HEK293 (cell line): Measurements from ENCODE around the gene GPR152.
"Not testable (repeated sequence)": the region's sequence is repeated elsewhere in the genome, so short reads cannot be mapped to it uniquely, and the experiment has no call there.

Source experiments
- CTCF ChIA-PET: fragments of 350-600 bp; formaldehyde crosslinking; extraction: SDS; loops from one replicate; lab custom pipeline; 2021; ENCODE audit warnings: antibody characterized with exemption; lab: Yijun Ruan, JAX
- POLR2A ChIA-PET: fragments of 300-600 bp; formaldehyde crosslinking; extraction: SDS; loops from one replicate; lab custom pipeline; 2020; ENCODE audit warnings: antibody characterized with exemption, inconsistent platforms; lab: Yijun Ruan, JAX
- H3K27ac ChIP-seq: fragments of 200-500 bp; sonication (Bioruptor generic); 2 replicates; pipeline ENCODE4 v1.5.1; 2014; ENCODE audit warnings: low read depth, low read length, control low read depth, inconsistent platforms; ENCODE audit errors: extremely low read depth
- H3K36me3 ChIP-seq, 2 experiments: fragments of 200-500 bp in 1 of 2; sonication (Bioruptor generic) in 1 of 2; 1 replicate in 1 of 2; 2 replicates in 1 of 2; pipeline ENCODE4 v1.5.1; 2014 to 2017; ENCODE audit warnings: inconsistent platforms in 2 of 2, low read length in 2 of 2; ENCODE audit not compliant: control insufficient read depth in 2 of 2, insufficient read depth in 1 of 2
- H3K4me1 ChIP-seq: fragments of 200-500 bp; sonication (Bioruptor generic); 2 replicates; pipeline ENCODE4 v1.5.1; 2014; ENCODE audit warnings: mild to moderate bottlenecking, low read length, inconsistent platforms; ENCODE audit not compliant: control insufficient read depth, insufficient read depth
- H3K4me3 ChIP-seq: 2 replicates; pipeline ENCODE4 v1.5.1; 2011; ENCODE audit warnings: low read depth, mild to moderate bottlenecking, control low read depth, low read length, moderate library complexity
- H3K9me3 ChIP-seq: fragments of 200-500 bp; sonication (Bioruptor generic); 2 replicates; pipeline ENCODE4 v1.5.1; 2014; ENCODE audit warnings: low read depth, low read length, inconsistent platforms; ENCODE audit not compliant: control insufficient read depth, insufficient read depth
- GLIS2 ChIP-seq: fragments of 450-650 bp; formaldehyde crosslinking; IDR thresholded peaks from 2 replicates; pipeline ENCODE4 v1.5.1; 2016; ENCODE audit warnings: missing biosample characterization, missing genetic modification characterization
- KLF8 ChIP-seq: fragments of 450-650 bp; formaldehyde crosslinking; IDR thresholded peaks from 2 replicates; pipeline ENCODE4 v1.5.1; 2016; ENCODE audit warnings: missing biosample characterization, missing genetic modification characterization
- SALL2 ChIP-seq: fragments of 450-650 bp; formaldehyde crosslinking; IDR thresholded peaks from 2 replicates; pipeline ENCODE4 v1.5.0; 2017; ENCODE audit warnings: missing biosample characterization, mild to moderate bottlenecking, missing genetic modification characterization, borderline replicate concordance
- SCRT1 ChIP-seq: fragments of 450-650 bp; formaldehyde crosslinking; IDR thresholded peaks from 2 replicates; pipeline ENCODE4 v1.5.1; 2016; ENCODE audit warnings: missing biosample characterization, missing genetic modification characterization, borderline replicate concordance
- SCRT2 ChIP-seq: fragments of 450-650 bp; formaldehyde crosslinking; IDR thresholded peaks from 2 replicates; pipeline ENCODE4 v1.5.1; 2016; ENCODE audit warnings: missing biosample characterization, missing genetic modification characterization
- SETDB1 ChIP-seq: IDR thresholded peaks from one replicate; pipeline ENCODE4 v1.6.1; 2017; ENCODE audit warnings: mild to moderate bottlenecking, low read length, moderate library complexity, mixed read lengths; ENCODE audit not compliant: insufficient read length
- WT1 ChIP-seq: fragments of 450-650 bp; formaldehyde crosslinking; IDR thresholded peaks from 2 replicates; pipeline ENCODE4 v1.5.1; 2016; ENCODE audit warnings: missing biosample characterization, missing genetic modification characterization
- YY2 ChIP-seq: fragments of 450-650 bp; formaldehyde crosslinking; IDR thresholded peaks from 2 replicates; pipeline ENCODE4 v1.5.1; 2016; ENCODE audit warnings: missing biosample characterization, missing genetic modification characterization
- ZEB2 ChIP-seq: fragments of 450-650 bp; formaldehyde crosslinking; IDR thresholded peaks from 2 replicates; pipeline ENCODE4 v1.5.1; 2016; ENCODE audit warnings: missing biosample characterization, missing genetic modification characterization
- ZFHX2 ChIP-seq: fragments of 450-650 bp; formaldehyde crosslinking; conservative IDR thresholded peaks from 2 replicates; pipeline ENCODE4 v1.5.1; 2016; ENCODE audit warnings: missing biosample characterization, missing genetic modification characterization
- ZIC2 ChIP-seq: fragments of 450-650 bp; formaldehyde crosslinking; IDR thresholded peaks from 2 replicates; pipeline ENCODE4 v1.5.1; 2016; ENCODE audit warnings: missing biosample characterization, missing genetic modification characterization
- ZNF175 ChIP-seq: fragments of 450-650 bp; formaldehyde crosslinking; IDR thresholded peaks from 2 replicates; pipeline ENCODE4 v1.5.1; 2016; ENCODE audit warnings: missing biosample characterization, missing genetic modification characterization
- ZNF311 ChIP-seq: fragments of 450-650 bp; formaldehyde crosslinking; IDR thresholded peaks from 2 replicates; pipeline ENCODE4 v1.5.1; 2017; ENCODE audit warnings: missing biosample characterization, missing genetic modification characterization, borderline replicate concordance
- ZNF335 ChIP-seq: fragments of 450-650 bp; formaldehyde crosslinking; conservative IDR thresholded peaks from 2 replicates; pipeline ENCODE4 v1.5.1; 2016; ENCODE audit warnings: missing biosample characterization, missing genetic modification characterization
- ZNF473 ChIP-seq: fragments of 450-650 bp; formaldehyde crosslinking; IDR thresholded peaks from 2 replicates; pipeline ENCODE4 v1.5.1; 2017; ENCODE audit warnings: missing biosample characterization, missing genetic modification characterization
- ZNF585B ChIP-seq: fragments of 450-650 bp; formaldehyde crosslinking; IDR thresholded peaks from 2 replicates; pipeline ENCODE4 v1.5.1; 2016; ENCODE audit warnings: missing biosample characterization, missing genetic modification characterization
- ZNF701 ChIP-seq: fragments of 450-650 bp; formaldehyde crosslinking; IDR thresholded peaks from 2 replicates; pipeline ENCODE4 v1.5.1; 2016; ENCODE audit warnings: missing biosample characterization, missing genetic modification characterization
- ZNF837 ChIP-seq: fragments of 450-650 bp; formaldehyde crosslinking; IDR thresholded peaks from 2 replicates; pipeline ENCODE4 v1.5.1; 2016; ENCODE audit warnings: missing biosample characterization, missing genetic modification characterization
- TF ChIP-seq, protein P1 (sequence below): fragments of 450-650 bp; formaldehyde crosslinking; IDR thresholded peaks from 2 replicates; pipeline ENCODE4 v1.5.1; 2016; ENCODE audit warnings: missing biosample characterization, missing genetic modification characterization
- TF ChIP-seq, protein P2 (sequence below): fragments of 450-650 bp; formaldehyde crosslinking; conservative IDR thresholded peaks from 2 replicates; pipeline ENCODE4 v1.5.1; 2016; ENCODE audit warnings: low read depth, missing biosample characterization, missing genetic modification characterization
- TF ChIP-seq, protein P3 (sequence below): fragments of 450-650 bp; formaldehyde crosslinking; IDR thresholded peaks from 2 replicates; pipeline ENCODE4 v1.5.1; 2016; ENCODE audit warnings: missing biosample characterization, missing genetic modification characterization
- TF ChIP-seq, protein P4 (sequence below): fragments of 450-650 bp; formaldehyde crosslinking; IDR thresholded peaks from 2 replicates; pipeline ENCODE4 v1.5.1; 2016; ENCODE audit warnings: missing biosample characterization, missing genetic modification characterization
- TF ChIP-seq, protein P5 (sequence below): fragments of 450-650 bp; formaldehyde crosslinking; IDR thresholded peaks from 2 replicates; pipeline ENCODE4 v1.5.1; 2016; ENCODE audit warnings: missing biosample characterization, missing genetic modification characterization

The GPR152 gene

DNA sequence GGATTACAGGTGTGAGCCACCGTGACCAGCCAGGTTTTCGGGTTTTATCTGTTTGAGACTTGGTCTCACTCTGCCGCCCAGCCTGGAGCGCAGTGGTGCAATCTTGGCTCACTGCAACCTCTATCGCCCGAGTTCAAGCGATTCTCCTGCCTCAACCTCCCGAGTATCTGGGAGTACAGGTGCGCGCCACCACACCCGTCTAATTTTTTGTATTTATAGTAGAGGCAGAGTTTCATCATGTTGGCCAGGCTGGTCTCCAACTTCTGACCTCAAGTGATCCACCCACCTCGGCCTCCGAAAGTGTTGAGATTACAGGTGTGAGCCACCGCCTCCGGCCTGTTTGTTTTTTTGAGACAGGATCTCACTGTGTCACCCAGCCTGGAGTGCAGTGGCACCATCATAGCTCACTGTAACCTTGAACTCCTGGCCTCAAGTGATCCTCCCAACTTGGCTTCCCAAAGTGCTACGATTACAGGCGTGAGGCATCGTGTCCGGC lies 25.1 kb downstream of the GPR152 start:
- CTCF ChIA-PET, H3K27ac ChIP-seq, H3K9me3 ChIP-seq: not testable (repeated sequence)
- POLR2A ChIA-PET, result interaction anchor here (3.2 kb wide), 1 partner anchor 26 kb away, joined by 16 read pairs; the partner anchor contains the start of gene PPP1CA
- Histone ChIP-seq H3K4me3 (peak overlapping the region; percentile 81; the same call in 1 of the 2 replicates), H3K36me3 (peaks cover 5 to 30% of the 10 kb centered on the region in 2 experiments; a peak in 2 of 3 replicates)
- 0 out of 2 replicates have a peak, but pooled peaks have one; percentile 12 for TF ChIP-seq ZFHX2 (tag by site-specific recombination)
- TF ChIP-seq, all 188 proteins: peak for 1; not testable (repeated sequence) for 187
- H3K4me1 ChIP-seq, result not testable (repeated sequence)

DNA sequence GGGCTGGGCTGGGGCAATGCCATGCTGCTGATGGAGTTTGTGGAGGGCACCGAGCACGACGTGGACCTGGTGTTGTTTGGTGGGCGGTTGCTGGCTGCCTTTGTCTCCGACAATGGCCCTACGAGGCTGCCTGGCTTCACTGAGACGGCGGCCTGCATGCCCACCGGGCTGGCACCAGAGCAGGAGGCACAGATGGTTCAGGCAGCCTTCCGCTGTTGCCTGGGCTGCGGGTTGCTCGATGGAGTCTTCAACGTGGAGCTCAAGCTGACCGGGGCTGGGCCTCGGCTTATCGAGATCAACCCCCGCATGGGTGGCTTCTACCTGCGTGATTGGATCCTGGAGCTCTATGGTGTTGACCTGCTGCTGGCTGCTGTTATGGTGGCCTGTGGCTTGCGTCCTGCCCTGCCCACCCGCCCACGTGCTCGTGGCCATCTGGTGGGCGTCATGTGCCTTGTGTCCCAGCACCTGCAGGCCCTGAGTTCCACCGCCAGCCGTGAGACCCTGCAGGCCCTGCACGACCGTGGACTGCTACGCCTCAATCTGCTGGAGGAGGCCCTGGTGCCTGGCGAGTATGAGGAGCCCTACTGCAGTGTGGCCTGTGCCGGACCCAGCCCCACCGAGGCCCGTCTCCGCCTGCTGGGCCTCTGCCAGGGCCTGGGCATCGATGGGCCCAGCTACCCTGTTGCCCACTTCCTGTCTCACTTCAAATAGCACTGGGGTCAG lies 28.5 kb downstream of the GPR152 start:
- peaks cover under 1% of the 10 kb centered on the region; the same call in 1 of the 2 replicates for H3K4me1 ChIP-seq
- CTCF ChIA-PET, result interaction anchor here (0.7 kb wide), 2 partner anchors 23 to 73 kb away, joined by 3 read pairs; no protein-coding TSS in a partner anchor
- POLR2A ChIA-PET, result interaction anchor here (1.2 kb wide), 1 partner anchor 45 kb away, joined by 3 read pairs; the partner anchor contains the start of gene TMEM134

DNA sequence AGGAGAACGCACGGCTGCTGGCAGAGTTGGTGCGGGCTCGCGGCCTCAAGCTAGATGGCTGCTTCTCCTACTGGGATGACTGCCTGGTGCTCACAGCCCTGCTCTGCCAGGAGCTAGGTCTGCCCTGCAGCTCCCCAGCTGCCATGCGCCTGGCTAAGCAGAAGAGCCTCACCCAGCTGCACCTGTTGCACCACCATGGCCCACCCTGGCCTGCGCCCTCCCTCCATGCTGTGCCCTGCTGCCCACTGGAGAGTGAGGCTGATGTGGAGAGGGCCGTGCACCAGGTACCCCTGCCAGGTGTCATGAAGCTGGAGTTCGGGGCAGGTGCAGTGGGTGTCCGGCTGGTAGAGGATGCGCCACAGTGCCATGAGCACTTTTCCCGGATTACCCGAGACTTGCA lies 29.1 kb downstream of the GPR152 start:
- Histone ChIP-seq H3K4me1 (no peaks in the 10 kb centered on the region; the same call in 1 of the 2 replicates), H3K36me3 (no peaks in the 10 kb centered on the region), H3K9me3 (no peaks in the 10 kb centered on the region), H3K27ac (no peak overlapping the region), H3K4me3 (no peak overlapping the region)
- POLR2A ChIA-PET, result interaction anchor here (1.0 to 1.2 kb wide), 2 partner anchors 27 to 46 kb away, joined by 3 to 5 read pairs; partner anchors contain the start of gene TMEM134
- CTCF ChIA-PET, result interaction anchor here (0.7 kb wide), 2 partner anchors 24 to 41 kb away, joined by 3 to 5 read pairs; no protein-coding TSS in a partner anchor
- TF ChIP-seq, protein P1, sequence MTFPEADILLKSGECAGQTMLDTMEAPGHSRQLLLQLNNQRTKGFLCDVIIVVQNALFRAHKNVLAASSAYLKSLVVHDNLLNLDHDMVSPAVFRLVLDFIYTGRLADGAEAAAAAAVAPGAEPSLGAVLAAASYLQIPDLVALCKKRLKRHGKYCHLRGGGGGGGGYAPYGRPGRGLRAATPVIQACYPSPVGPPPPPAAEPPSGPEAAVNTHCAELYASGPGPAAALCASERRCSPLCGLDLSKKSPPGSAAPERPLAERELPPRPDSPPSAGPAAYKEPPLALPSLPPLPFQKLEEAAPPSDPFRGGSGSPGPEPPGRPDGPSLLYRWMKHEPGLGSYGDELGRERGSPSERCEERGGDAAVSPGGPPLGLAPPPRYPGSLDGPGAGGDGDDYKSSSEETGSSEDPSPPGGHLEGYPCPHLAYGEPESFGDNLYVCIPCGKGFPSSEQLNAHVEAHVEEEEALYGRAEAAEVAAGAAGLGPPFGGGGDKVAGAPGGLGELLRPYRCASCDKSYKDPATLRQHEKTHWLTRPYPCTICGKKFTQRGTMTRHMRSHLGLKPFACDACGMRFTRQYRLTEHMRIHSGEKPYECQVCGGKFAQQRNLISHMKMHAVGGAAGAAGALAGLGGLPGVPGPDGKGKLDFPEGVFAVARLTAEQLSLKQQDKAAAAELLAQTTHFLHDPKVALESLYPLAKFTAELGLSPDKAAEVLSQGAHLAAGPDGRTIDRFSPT, result no peak
- TF ChIP-seq SETDB1 (no peak), SCRT1 (tag by site-specific recombination) (0 out of 2 replicates have a peak, but pooled peaks have one; percentile 49), SCRT2 (tag by site-specific recombination) (peak; percentile 90), ZEB2 (tag by site-specific recombination) (no peak), ZNF311 (tag by site-specific recombination) (no peak), ZFHX2 (tag by site-specific recombination) (no peak)
- TF ChIP-seq, protein P2, sequence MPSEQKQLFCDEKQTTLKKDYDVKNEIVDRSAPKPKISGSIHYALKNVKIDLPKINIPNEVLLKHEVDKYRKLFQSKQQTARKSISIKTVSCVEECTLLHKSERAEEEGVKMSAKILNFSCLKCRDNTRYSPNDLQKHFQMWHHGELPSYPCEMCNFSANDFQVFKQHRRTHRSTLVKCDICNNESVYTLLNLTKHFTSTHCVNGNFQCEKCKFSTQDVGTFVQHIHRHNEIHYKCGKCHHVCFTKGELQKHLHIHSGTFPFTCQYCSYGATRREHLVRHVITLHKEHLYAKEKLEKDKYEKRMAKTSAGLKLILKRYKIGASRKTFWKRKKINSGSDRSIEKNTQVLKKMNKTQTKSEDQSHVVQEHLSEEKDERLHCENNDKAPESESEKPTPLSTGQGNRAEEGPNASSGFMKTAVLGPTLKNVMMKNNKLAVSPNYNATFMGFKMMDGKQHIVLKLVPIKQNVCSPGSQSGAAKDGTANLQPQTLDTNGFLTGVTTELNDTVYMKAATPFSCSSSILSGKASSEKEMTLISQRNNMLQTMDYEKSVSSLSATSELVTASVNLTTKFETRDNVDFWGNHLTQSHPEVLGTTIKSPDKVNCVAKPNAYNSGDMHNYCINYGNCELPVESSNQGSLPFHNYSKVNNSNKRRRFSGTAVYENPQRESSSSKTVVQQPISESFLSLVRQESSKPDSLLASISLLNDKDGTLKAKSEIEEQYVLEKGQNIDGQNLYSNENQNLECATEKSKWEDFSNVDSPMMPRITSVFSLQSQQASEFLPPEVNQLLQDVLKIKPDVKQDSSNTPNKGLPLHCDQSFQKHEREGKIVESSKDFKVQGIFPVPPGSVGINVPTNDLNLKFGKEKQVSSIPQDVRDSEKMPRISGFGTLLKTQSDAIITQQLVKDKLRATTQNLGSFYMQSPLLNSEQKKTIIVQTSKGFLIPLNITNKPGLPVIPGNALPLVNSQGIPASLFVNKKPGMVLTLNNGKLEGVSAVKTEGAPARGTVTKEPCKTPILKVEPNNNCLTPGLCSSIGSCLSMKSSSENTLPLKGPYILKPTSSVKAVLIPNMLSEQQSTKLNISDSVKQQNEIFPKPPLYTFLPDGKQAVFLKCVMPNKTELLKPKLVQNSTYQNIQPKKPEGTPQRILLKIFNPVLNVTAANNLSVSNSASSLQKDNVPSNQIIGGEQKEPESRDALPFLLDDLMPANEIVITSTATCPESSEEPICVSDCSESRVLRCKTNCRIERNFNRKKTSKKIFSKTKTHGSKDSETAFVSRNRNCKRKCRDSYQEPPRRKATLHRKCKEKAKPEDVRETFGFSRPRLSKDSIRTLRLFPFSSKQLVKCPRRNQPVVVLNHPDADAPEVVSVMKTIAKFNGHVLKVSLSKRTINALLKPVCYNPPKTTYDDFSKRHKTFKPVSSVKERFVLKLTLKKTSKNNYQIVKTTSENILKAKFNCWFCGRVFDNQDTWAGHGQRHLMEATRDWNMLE (tag by site-specific recombination), result no peak

More for the DNA sequence above, 28.5 kb downstream of the GPR152 start:
- TF ChIP-seq ZNF473 (tag by site-specific recombination) (no peak), ZNF585B (no peak), ZNF335 (tag by site-specific recombination) (no peak), YY2 (tag by site-specific recombination) (no peak), ZNF175 (tag by site-specific recombination) (no peak), ZNF837 (tag by site-specific recombination) (no peak), GLIS2 (tag by site-specific recombination) (no peak), KLF8 (tag by site-specific recombination) (no peak), SALL2 (tag by site-specific recombination) (no peak), ZNF701 (tag by site-specific recombination) (no peak), WT1 (tag by site-specific recombination) (no peak), ZIC2 (tag by site-specific recombination) (no peak)
- TF ChIP-seq, protein P3, sequence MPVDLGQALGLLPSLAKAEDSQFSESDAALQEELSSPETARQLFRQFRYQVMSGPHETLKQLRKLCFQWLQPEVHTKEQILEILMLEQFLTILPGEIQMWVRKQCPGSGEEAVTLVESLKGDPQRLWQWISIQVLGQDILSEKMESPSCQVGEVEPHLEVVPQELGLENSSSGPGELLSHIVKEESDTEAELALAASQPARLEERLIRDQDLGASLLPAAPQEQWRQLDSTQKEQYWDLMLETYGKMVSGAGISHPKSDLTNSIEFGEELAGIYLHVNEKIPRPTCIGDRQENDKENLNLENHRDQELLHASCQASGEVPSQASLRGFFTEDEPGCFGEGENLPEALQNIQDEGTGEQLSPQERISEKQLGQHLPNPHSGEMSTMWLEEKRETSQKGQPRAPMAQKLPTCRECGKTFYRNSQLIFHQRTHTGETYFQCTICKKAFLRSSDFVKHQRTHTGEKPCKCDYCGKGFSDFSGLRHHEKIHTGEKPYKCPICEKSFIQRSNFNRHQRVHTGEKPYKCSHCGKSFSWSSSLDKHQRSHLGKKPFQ (tag by site-specific recombination), result no peak
- TF ChIP-seq, protein P4, sequence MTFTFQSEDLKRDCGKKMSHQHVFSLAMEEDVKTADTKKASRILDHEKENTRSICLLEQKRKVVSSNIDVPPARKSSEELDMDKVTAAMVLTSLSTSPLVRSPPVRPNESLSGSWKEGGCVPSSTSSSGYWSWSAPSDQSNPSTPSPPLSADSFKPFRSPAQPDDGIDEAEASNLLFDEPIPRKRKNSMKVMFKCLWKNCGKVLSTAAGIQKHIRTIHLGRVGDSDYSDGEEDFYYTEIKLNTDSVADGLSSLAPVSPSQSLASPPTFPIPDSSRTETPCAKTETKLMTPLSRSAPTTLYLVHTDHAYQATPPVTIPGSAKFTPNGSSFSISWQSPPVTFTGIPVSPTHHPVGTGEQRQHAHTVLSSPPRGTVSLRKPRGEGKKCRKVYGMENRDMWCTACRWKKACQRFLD (tag by site-specific recombination), result no peak
- TF ChIP-seq, protein P5, sequence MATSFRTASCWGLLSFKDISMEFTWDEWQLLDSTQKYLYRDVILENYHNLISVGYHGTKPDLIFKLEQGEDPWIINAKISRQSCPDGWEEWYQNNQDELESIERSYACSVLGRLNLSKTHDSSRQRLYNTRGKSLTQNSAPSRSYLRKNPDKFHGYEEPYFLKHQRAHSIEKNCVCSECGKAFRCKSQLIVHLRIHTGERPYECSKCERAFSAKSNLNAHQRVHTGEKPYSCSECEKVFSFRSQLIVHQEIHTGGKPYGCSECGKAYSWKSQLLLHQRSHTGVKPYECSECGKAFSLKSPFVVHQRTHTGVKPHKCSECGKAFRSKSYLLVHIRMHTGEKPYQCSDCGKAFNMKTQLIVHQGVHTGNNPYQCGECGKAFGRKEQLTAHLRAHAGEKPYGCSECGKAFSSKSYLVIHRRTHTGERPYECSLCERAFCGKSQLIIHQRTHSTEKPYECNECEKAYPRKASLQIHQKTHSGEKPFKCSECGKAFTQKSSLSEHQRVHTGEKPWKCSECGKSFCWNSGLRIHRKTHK, result no peak
- no peak overlapping the region for H3K27ac ChIP-seq
- no peaks in the 10 kb centered on the region for H3K36me3 ChIP-seq
- H3K4me3 ChIP-seq, result no peak overlapping the region
- no peaks in the 10 kb centered on the region for H3K9me3 ChIP-seq
